DMS114 treated with DMSO at 0.1 percent for 48 hours (cell line): ENCODE results near the gene ARL2BP.
"Not testable (repeated sequence)": the region's sequence is repeated elsewhere in the genome, so short reads cannot be mapped to it uniquely, and the experiment has no call there.

Source experiments
- DNase-seq: peaks from one replicate; lab custom pipeline; 2025; ENCODE audit not compliant: unreplicated experiment; lab: John Stamatoyannopoulos, UW

ARL2BP gene

DNA sequence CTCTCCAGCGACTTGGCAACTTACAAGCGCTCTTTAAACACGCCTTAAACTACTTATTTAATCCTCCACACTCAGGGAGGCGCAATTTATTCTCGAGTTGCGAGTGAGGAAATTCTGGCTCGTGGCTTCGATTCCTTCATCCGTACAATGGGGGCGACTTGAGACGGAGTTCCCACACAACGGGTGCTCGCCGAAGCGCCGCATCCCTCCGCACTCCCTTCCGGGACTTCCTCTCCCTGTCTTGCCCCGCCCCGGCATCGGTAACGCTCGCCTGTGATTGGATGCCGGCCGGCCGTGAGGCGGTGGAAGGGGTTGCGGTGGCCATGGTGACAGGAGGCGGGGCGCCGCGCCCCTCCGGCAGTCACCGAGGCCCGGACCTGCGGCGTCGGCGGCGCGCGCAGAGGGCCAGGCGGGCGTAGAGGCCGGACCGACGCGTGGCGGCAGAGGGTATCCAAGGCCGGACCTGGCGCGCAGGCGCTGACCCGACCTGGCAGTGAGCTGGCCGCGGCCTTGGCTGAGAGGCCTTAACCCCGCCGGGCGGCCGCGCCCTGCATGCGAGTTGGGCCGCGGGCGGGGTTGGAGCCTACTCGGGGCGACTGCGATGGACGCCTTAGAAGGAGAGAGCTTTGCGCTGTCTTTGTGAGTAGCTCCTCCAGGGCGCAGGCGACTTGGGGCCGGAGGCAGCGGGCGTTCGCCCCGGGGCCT lies at the start of gene ARL2BP:
TSS of gene ARL2BP (plus strand) at position 493 of the 705 bp plus-strand sequence. CDS start at position 602, 109 bp downstream.
- DNase-seq = peak; percentile 95

DNA sequence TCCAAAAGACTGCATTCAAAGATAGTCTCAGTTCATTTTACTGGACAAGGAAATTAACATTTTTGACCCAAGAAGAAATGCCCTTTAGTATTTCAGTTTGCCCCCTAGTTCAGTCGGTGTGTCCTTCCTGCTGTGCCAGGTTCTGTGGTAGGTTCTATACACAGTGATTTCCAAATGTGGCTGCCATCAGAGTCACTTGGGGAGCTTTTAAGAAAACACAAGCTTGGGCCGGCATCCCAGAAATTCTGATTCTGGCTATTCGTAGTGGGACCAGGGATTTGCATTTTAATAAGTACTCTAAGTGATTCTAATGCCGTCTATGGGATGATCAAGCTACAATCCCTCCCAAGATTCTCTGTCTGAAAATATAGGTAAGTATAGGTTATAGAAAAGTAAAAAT lies 48.8 kb upstream of the ARL2BP start:
- no peak for DNase-seq

DNA sequence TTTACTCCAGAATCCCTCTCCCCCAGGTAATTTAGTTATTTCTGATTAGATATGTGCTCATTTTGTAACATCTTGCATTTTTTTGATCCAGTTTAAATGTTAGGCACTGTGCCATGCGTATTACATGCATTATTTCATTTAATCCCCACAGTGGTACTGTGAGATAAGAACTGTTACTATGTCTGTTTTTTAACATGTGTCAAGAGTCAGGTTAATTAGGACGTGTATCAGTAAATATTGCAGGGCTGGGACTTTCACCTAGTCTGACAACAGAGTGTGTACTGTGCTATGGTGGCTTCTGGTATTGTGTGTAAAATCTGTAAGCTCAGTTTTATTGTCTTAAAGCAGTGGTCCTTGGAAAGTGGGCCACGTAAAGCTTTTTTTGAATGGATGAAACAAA lies 48.3 kb upstream of the ARL2BP start:
- DNase-seq = no peak

DNA sequence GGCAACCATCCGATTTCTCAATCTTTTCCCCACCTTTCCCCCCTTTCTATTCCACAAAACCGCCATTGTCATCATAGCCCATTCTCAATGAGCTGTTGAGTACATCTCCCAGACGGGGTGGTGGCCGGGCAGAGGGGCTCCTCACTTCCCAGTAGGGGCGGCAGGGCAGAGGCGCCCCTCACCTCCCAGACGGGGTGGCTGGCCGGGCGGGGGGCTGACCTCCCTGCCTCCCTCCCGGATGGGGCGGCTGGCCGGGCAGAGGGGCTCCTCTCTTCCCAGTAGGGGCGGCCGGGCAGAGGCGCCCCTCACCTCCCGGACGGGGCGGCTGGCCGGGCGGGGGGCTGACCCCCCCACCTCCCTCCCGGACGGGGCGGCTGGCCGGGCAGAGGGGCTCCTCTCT lies 44.7 kb upstream of the ARL2BP start:
- DNase-seq = not testable (repeated sequence)

DNA sequence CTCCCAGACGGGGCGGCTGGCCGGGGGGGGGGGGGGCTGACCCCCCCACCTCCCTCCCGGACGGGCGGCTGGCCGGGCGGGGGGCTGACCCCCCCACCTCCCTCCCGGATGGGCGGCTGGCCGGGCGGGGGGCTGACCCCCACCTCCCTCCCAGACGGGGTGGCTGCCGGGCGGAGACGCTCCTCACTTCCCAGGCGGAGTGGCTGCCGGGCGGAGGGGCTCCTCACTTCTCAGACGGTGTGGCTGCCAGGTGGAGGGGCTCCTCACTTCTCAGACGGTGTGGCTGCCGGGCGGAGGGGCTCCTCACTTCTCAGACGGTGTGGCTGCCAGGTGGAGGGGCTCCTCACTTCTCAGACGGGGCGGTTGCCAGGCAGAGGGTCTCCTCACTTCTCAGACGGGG lies 44.1 kb upstream of the ARL2BP start:
- DNase-seq = not testable (repeated sequence)

DNA sequence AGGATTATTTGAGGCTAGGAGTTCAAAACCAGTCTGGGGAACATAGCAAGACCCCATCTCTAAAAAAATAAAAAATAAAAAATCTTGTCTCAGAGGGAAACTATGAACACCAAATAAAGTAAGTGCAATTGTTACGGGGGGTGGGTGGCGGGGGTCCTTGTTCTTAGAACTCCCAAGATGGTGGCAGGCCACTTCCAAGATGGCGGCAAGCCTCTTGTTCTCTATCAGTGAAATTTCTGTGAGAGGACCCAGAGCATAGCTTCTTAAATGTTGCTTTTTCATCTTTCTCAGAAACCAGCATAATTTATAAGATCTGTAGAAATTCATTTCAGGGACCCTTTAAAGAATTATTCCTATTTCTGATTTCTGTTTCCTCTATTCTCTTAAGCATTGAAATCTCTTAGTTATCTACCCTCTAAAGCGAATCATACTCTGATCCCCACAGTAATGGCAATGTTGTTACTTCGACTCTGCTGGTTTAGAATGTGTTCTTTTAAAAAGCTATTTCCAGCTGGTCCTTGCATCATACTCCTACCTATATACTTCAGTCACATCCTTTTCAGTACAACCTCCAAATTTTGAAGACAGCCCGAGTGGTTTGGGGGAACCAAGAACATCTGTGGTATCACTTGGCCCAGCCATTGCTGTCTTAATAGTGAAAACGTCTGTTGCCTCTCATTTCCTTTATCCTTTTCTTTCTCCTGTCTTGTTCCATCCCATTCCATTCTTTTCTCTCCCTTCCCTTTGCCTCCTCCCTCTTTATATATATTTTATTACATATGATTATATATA lies 42.8 kb upstream of the ARL2BP start:
- no peak for DNase-seq

DNA sequence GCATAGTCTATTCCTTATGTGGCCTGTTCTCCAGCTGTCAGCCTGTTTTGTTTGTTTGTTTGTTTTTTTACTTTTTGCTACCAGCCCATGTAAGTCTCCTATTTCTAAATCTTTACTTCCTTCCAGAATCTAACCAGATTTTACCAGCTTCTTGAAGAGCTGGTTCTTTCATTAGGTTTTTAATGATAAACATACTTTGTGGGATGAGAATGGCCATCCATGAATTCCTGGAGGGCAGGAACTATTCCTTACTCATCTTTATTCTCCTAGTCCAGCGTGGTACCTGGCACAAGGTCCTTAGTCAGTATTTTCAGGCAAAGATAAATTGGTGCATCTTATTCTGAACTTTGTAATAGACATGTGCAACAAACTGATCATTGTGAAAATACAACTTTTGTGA lies 41.6 kb upstream of the ARL2BP start:
- DNase-seq = no peak

DNA sequence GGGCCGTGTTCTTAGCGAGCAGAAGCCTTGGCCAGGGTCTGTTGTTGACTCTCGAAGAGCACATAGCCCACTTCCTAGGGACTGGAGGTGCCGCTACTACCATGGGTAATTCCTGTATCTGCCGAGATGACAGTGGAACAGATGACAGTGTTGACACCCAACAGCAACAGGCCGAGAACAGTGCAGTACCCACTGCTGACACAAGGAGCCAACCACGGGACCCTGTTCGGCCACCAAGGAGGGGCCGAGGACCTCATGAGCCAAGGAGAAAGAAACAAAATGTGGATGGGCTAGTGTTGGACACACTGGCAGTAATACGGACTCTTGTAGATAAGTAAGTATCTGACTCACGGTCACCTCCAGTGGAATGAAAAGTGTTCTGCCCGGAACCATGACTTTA lies 40.4 kb upstream of the ARL2BP start:
- no peak for DNase-seq

DNA sequence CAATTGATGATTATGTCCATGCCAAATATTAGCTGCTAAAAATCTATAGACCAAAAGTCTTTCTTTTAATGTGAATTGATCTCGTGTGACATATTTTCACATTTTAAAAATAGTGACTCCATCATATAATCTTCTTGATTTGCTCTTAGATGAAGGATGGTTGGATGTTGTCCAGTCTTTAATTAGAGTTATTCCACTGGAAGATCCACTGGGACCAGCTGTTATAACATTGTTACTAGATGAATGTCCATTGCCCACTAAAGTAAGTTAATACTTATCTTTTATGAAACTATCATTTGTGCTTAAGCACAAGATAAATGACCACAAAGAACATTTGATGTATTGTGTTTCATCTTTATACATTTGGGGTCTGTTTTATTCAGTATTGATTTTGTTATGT lies 36.1 kb upstream of the ARL2BP start:
- no peak for DNase-seq

DNA sequence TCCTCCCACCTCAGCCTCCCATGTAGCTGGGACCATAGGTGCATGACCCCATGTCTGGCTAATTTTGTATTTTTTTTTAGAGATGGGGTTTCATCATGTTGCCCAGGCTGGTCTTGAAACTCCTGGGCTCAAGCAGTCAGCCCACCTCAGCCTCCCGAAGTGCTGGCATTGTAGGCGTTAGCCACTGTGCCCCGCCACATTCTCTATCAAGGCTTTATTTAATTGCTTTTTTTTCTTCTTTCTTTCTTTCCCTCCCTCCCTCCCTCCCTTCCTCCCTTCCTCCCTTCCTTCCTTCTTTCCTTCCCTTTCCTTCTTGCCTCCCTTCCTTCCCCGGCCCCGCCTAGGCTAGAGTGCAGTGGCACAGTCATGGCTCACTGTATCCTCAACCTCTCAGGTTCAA lies 35.3 kb upstream of the ARL2BP start:
- DNase-seq = no peak

DNA sequence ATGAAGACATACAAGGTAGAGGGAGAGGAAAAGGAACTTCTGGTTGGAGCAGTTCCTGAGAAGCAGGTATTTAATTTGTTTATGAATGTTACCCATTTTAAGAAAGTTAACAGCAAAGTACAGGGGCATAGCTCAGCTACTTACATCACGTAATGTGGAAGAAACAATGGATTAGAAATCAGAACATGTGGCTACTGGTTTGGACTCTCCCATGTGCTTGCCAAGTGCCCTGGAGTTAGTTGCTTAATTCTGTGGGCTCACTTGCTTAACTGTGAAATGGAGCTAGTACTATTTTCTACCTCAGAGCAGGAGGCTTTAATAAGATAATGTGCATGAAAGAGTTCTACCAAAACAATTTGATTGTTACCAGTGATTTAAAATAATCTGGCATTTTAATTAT lies 31.6 kb upstream of the ARL2BP start:
- DNase-seq = no peak

DNA sequence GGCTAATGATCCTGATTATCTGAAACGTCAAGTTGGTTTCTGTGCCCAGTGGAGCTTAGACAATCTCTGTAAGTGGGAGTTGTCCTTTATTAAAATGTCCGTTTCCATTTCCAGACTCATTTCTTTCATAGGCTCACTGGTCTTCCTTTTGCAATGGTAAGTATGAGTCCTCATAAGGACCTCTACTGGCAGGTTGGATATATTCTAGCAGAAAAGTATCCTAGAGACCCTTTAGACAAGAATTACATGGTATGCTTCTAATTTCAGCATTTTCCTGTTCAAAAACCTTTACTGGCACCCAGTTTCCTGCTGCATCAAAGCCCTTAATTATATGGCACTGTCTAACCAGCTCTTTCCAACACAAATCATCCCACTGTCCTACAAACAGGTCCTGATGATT lies 28.1 kb upstream of the ARL2BP start:
- no peak for DNase-seq

DNA sequence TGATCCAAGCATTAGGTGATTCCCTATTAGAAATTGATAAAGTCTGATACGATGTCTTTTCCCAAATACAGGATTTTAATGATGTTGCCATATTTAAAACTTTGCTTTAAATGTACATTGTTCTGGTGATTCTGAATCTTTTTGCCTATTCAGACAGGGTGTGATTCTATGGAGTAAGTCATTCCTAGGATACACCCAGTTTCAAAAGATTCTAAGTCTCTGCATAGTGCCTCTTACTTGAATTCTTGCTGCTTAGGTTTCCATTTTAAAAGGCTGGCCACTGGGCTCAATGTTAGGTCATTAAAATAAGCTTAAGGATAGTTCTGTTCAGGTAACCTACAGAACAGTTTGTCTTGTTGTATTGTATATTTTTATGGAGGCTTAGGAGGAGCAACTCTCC lies 22.0 kb upstream of the ARL2BP start:
- DNase-seq = no peak

DNA sequence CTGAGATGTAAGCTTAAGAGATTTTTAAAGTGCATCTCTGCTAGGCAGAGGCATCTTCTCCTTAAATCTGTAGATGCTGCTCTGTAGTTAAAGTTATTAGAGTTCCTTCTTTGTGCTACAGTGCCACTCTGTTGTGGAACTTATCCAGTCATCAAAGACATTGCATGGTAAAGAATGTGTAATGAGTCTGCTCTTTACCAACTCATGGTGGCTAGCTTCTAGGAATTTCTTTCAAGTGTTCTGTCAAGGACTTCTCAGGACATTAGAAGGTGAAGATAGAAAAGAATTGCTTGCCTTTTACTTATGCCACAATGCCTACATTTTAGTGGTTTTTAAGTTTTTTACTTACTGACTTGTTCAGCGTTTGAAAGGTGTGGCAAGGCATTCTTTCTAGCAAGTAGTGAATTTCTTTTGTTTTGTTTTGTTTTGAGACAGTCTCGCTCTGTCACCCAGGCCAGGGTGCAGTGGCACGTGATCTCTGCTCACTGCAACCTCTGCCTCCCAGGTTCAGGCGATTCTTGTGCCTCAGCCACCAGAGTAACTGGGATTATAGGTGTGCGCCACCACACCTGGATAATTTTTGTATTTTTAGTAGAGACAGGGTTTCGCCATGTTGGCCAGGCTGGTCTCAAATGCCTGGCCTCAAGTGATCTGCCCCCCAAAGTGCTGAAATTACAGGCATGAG lies 20.3 kb upstream of the ARL2BP start:
- no peak for DNase-seq

DNA sequence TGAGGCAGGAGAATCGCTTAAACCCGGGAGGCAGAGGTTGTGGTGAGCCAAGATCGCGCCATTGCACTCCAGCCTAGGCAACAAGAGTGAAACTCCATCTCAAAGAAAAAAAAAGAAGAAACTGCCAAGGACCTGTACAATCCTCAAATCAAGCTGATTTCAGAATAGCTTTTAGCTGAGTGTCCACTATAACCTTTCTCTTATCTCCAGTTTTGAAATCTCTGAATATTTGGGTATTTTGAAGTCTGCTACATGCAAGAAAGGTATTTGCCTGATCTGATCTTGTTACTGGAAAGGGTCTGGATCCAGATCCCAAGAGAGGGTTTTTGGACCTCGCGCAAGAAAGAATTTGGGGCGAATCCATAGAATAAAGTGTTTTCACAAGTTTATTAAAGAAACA lies 19.1 kb upstream of the ARL2BP start:
- DNase-seq = no peak

DNA sequence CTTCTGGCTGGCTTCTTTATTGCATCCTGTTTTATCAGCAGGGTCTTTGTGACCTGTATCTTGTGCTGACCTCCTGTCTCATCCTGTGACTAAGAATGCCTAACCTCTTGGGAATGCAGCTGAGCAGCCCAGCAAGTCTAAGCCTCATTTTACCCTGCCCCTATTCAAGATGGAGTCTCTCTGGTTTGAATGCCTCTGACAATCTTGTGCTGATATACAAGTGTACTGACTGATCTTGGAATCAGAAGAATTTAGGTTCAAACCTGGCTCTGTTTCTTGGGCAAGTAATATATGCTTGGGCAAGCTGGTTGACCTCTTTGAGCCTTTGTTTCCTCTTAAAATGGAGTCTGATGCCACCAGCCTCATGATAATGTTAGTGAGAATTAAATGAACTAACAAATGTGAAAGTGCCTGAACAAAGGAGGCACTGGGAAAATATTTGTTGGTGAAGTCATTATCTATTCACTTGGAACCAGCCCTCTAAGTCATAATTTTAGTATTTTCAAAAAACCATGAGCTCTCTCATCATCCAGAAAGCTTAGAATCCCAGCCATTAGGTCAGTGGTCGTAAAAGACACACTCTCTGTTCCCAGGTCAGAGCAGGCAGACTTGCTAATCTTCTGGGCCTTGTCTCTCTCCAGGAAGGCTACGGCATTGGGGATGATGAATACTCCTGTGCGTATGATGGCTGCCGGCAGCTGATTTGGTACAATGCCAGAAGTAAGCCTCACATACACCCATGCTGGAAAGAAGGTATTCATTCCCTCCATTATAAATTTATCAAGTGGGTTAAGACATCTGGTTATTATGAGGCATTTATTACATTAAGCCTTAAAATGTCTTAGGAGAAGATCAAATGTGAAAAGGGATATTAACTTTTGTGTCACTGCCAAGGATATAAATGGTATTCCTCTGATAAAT lies 18.1 kb upstream of the ARL2BP start:
- no peak for DNase-seq

DNA sequence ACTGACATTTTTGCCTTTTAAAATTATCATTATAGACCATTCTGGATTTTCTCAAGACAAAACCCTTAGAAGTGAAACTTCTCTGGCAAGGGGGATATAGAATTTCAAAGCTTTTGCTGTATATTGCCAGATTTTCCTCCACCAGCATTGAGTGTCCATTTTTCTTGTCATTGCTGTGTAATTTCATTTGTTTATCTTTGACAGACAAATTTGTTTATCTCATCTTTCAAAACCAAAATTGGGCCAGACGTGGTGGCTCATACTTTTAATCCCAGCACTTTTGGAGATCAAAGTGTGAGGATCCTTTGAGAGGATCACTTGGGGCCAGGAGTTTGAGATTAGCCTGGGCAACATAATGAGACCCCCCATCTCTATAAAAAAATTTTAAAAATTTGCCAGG lies 16.0 kb upstream of the ARL2BP start:
- DNase-seq = no peak

DNA sequence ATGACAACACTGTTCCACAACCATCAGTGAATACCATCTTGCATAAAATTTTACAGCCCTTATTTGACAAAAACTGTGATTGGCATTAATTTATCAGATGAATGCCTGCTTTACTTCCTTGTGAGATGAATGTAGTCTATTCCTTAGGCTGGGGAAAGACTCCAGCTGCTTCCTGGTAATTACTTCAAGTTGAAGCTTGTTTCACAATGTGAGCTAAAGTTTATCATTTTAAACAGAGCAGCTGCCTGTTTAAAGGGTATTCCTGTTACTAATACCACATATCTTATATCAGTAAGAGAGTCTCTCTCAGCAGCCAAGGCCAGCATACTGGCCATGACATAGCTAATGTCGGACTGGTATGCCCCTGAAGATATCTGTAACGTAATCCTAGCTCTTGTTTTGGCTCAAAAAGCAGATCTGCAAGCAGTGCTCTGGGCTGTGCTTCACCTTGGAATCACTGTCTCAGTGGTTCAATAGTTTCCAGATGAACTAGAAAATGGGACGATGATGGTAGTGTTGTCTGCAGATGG lies 13.2 kb upstream of the ARL2BP start:
- no peak for DNase-seq

DNA sequence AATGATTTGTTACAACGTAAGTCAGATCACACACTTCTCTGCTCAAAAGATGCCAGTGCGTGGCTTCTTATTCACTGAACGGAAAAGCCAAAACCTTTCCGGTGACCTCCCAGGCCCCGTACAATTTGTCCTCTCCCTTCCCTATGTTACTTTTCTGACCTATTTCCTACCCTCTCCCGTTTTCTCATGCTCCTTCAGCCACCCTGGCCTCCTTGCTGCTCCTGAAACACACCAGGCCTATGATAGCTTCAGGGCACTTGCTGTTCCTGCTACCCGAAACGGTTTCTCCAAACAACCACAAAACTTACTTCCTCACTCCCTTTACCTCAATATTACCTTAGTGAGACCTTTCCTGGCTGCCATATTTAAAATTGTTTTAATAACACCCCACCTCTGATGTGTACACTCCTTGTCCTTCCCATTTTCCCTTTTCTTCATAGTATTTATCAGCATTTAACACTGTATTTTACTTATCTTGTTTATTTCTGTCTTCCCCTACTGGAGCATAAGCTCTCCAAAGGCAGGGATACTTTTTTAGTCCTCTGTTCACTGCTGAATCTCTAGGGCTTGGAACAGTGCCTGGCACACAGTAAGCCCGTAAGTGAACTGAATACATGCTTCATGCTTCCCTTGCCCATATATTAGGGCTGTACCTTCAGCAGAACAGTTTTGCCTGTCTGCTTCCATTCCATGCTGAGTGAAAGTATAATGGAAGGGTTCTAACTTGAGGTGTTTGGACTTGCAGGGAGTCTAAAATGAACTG lies 10.9 kb upstream of the ARL2BP start:
- no peak for DNase-seq

DNA sequence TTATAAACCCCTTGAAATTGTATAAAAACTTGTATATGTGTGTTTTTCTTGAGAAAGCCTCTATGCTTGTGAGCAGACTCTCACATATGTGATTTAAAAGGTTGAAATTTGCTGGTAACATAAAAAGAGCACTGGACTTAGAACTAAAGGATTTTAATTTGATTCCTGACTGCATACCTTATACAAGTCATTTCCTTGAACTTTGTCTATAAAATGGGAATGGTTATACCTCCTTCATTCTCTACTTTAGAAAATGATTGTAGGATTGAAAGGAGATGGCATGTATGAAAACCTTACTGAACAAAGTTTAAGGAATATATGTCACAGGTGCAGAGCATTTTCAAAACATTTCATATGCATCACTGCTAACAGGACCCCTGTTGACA lies 10.4 kb upstream of the ARL2BP start:
- no peak for DNase-seq
